D721Med (cell line): Measurements from ENCODE around the gene EPB41.
"Not testable (repeated sequence)": the region's sequence is repeated elsewhere in the genome, so short reads cannot be mapped to it uniquely, and the experiment has no call there.

Experiments used
- DNase-seq: peaks from one replicate; pipeline ENCODE4 v3.0.0; 2011; ENCODE audit warnings: low spot score; ENCODE audit not compliant: insufficient read length
- FAIRE-seq: peaks from 2 replicates; lab custom pipeline; 2011; peaks lifted over from hg19 to GRCh38; lab: Jason Lieb, UNC
- CTCF ChIP-seq: IDR thresholded peaks from 2 replicates; pipeline ENCODE4 v1.5.1; 2012; ENCODE audit warnings: mild to moderate bottlenecking, control low read depth; ENCODE audit not compliant: insufficient read depth; ENCODE audit errors: missing control alignments

Gene EPB41

GRCh38 chr1:29064064-29064463 lies 149.7 kb downstream of the EPB41 start:
- DNase-seq (no peak), FAIRE-seq (no peak)
- no peak for TF ChIP-seq CTCF

GRCh38 chr1:29077155-29077554 lies 162.8 kb downstream of the EPB41 start:
- no peak for FAIRE-seq
- no peak for TF ChIP-seq CTCF
- no peak for DNase-seq

GRCh38 chr1:29079916-29080629 lies 165.7 kb downstream of the EPB41 start:
- FAIRE-seq, DNase-seq: not testable (repeated sequence)

GRCh38 chr1:29081201-29081600 lies 166.8 kb downstream of the EPB41 start:
- FAIRE-seq: no peak
- TF ChIP-seq CTCF: no peak
- no peak for DNase-seq

- FAIRE-seq: no peak
- TF ChIP-seq CTCF: no peak
- DNase-seq: no peak
Observed at GRCh38 chr1:29082519-29082918, 168.2 kb downstream of the EPB41 start.

- FAIRE-seq (peak; percentile 58), DNase-seq (no peak)
- TF ChIP-seq CTCF: no peak
Observed at GRCh38 chr1:29083317-29084195, 169.2 kb downstream of the EPB41 start.

GRCh38 chr1:29084196-29084521 lies 169.8 kb downstream of the EPB41 start:
- TF ChIP-seq CTCF: no peak
- DNase-seq: no peak
- FAIRE-seq: no peak
